Urothelium cell line (cell line): ENCODE results near the gene SLC33A1.
"Not testable (repeated sequence)": the region's sequence is repeated elsewhere in the genome, so short reads cannot be mapped to it uniquely, and the experiment has no call there.

ENCODE experiments used
- DNase-seq: peaks from one replicate; pipeline ENCODE4 v3.0.0; 2011; ENCODE audit warnings: low spot score, mixed read lengths
- FAIRE-seq: peaks from 2 replicates; lab custom pipeline; 2011; peaks lifted over from hg19 to GRCh38; lab: Jason Lieb, UNC

The SLC33A1 gene

DNA sequence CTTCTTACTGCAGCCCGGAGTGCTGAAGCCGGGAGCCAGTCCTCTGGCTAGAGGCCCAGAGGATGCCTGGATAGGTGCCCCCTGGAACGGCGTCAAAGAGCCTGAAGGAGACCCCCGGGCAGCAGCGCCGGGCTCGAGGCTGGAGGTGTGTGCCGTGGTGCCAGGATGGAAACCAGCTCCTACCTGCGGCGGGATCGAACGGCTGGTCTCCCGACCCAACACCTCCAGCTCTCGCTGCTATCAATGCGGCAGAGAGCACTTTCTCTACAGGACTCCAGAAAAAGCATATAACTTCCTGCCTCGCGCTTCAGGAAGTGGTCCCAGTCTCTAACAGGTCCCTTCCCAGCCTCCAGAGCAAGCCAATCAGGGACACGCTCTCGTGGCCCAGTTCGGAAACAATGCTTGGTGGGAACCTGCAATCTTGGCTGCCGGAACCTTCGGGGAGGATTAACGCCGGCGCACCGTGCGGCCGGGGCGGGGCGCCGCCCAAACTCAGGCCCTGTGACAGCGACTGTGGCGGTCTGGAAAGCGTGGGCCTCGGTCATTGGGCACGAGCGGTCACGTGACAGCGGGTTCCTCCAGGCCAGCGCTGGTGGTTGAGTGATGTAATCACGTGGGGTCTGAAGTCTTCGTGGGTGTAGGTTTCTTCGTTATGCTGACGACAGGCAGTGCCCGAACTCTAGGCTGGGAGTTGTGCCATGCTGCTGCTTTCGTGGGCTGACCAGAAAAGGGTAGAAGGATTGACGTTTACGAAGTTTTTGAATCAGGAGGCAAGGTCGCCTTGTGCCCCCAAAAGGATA, at the start of gene SLC33A1:
Gene SLC33A1 (minus strand): TSS at position 287 of the 800 bp plus-strand sequence. CDS start 430 bp downstream, outside the sequence.
- peak; percentile 96 for DNase-seq
- FAIRE-seq = no peak

DNA sequence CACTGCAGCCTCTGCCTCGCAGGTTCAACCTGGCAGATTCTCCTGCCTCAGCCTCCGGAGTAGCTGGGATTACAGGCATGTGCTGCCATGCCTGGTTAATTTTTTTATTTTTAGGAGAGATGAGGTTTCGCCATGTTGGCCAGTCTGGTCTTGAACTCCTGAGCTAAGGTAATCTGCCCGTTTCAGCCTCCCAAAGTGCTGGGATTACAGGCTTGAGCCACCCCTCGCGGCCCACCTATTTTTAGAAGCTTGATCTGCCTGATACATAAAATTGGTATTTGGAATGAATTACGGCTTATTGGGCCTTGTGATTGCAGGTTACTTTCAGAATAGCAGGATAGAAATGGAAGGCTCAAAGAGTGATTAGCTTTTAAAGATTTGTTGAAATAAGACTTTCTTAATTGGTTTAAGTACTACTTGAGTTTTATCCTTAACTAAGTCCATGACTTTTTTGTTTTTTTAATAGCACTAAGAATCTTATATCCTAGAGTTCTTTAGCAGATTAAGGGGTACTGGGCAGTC, 41.2 kb upstream of the SLC33A1 start:
- no peak for FAIRE-seq
- DNase-seq = no peak

DNA sequence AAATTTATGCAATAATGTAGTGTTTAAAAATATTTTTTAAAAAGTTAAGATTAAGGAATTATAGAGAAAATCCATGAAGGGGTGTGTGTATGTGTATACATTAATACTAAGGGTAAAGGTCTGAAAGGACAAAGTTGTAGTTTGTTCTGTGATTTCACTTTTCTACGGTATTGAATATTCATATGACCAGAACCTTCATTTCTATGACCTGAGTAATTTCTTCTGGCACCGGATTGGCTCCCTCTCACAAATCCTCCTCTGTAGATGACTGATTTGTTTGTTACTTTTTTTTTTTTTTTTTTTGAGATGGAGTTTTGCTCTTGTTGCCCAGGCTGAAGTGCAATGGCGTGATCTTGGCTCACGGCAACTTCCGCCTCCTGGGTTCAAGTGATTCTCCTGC, 37.1 kb upstream of the SLC33A1 start:
- no peak for DNase-seq
- FAIRE-seq = no peak

DNA sequence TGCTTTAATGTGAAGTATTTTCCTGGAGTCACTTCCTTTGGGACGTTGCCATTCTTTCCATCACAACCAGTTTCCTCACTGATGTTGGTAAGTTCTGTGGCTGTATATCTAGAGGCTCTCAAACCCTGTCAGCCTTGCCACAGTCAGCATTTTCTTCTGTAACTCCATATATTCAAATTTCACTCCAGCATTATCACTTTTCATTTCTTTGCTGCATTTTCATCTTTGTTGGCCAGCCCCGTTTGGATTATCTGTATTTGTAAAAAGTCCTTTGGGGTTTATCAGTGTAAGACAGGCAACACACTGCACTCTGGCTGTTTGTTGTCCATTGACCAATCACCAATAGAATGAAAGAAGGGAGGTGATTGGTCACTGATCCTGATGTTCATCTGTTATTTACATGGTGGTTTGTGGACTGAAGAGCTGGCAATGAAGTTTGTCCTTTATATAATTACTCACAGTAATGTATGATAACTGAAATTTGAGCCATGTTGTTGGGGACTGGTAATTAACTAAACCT, 36.5 kb upstream of the SLC33A1 start:
- FAIRE-seq (no peak), DNase-seq (no peak)

DNA sequence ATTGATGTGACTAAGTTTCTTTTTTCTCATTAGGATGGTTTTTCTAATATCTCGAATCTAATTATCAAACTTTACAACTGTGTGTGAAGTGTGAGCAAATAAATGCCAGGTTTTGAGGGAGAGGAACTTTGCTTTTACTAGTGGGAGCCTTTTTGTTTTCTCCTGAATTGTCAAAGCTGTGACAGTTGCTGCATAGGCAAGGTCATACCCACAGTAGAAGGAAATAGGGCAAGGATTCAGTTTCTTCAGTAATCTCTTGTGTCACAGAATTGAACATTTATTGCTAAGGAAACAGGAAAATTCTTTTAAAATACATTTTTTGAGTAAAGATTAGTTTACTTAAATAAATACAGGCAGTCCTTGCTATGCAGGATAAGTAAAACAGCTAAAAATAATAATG, 35.7 kb upstream of the SLC33A1 start:
- no peak for FAIRE-seq
- DNase-seq = no peak

DNA sequence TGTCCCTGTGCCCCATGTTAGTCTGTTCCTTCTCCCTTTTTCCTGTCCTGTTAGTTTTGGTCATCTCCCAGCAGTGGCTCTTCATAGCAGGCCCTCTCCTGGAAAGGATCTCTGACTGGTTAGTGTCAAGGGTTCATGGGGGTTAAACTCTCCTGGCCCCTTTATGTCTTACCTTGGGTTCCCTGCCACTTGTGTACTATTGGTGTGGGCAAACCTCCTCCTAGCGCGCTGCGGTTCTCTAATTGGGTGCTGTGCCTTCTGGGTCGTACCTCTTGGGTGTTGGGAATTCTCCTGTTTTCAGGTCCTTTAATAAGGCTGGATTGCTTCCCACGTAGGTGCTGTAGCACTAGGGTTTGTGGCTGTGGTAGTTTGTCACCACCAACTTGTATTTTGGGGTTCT, 35.0 kb upstream of the SLC33A1 start:
- no peak for DNase-seq
- no peak for FAIRE-seq

DNA sequence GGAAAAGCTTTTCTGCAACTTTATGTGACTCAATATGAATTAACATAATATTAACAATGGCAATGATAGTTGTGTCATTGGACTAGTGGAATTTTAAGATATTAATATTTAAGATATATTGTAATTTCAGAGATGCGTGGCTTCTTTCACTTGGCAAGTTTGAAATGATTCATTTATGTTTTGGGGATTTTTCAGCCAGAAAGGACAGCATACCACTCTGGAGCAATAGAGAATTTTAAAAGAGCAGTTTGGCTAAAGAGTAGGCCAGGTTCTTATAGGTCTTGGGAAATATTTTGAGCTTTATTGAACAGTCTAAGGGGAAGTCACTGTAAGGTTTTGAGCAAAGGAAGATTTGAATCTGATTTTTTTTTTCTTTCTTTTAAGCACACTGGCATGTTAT, 32.7 kb upstream of the SLC33A1 start:
- no peak for FAIRE-seq

DNA sequence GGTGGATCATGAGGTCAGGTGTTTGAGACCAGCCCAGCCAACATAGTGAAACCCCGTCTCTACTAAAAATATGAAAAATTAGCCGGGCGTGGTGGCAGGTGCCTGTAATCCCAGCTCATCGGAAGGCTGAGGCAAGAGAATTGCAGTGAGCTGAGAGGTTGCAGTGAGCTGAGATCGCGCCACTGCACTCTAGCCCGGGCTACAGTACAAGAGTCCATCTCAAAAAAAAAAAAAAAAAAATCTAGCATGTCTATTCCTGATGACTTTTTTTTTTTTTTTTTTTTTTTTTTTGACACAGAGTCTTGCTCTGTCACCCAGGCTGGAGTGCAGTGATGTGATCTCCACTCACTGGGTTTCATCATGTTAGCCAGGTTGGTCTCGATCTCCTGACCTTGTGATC, 32.1 kb upstream of the SLC33A1 start:
- FAIRE-seq, DNase-seq: not testable (repeated sequence)

More for the DNA sequence above, 32.7 kb upstream of the SLC33A1 start:
- DNase-seq = no peak

DNA sequence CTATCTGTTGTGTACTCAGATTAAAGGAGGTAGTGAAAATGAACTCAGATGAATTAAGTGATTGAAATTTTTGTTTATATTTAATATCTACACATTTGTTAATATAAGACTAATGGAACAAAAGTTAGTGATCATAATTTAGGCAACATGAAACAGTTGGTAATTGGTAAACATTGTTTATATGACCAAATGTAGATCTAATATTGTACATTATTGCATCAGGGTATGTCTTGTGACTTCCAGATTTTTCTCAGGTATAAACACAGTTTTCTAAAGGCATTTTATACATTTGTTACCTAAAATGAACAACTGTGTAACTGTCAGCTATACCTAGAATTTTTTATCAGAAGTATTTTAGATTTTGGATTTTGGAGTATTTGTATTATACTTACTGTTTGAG, 31.1 kb upstream of the SLC33A1 start:
- DNase-seq (no peak), FAIRE-seq (no peak)

DNA sequence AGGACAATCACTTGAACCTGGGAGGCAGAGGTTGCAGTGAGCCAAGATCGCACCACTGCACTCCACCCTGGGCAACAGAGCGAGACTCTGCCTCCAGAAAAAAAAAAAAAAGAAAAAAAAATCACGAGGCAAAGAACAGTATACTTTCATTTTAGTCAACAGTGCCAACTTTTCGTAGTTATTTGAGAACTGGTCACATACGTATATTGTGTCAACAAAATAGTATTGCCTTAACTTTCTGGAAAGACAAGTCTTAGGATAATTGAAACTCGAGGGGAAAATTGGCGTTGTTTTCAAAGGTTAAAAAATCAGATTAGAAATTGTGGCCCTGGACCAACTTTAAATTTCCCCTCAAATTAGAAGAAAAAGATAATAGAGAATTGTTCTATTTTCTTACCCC, 30.1 kb upstream of the SLC33A1 start:
- DNase-seq (no peak), FAIRE-seq (no peak)

DNA sequence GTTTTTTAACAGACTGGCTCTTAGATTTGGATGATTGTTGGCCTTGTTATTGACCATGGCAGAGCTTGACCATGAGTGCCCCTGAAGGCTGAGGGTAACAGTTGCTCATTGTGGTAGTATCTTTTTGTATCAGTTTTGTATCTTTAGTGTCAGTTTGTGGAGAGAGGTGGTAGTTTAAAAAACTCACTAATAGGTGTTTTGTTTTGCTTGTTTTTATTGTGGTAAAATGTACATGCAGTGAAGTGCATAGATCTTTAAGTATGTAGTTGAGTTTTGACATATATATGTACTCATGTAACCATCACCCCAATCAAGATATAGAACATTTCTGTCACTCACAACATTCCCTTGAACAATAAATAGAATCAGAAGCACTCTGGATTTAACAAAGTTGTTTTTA, 26.1 kb upstream of the SLC33A1 start:
- no peak for DNase-seq
- no peak for FAIRE-seq

DNA sequence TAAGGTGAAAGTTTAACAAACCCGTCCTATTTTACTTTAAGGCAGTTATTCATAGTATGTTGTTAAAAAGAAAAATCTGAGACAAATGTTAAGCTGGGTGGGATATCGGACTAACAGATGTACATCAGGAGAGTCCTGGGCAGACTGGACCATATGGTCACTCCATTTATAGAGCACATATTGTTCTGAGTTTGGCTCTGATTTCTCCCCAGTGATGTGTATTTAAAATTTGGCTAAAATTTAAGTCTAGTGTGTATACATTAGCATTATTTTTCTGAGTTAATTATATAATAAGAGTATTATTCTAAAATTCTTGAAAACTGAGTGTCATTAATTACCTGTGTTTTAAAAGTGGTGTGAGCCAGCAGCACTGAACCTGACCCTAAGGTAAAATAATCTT, 22.3 kb upstream of the SLC33A1 start:
- DNase-seq (no peak), FAIRE-seq (no peak)

DNA sequence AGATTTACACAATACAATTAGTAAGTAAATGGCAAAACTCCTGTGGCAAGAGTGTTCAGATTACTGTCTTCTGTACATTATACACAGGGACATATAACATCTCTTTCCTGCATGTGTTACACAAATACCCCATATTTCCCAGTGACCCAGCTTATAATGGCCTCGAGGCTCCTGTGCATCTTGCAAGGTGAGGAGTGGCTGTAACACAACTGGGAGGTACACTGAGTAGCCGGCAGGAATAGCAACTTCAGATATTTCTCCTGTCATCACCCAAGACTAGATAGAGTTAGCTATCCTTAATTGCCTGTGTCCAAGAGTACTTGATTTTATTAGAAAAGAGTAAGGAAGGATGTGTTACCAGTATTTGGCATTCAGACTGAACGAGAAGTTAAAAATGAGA, 21.8 kb upstream of the SLC33A1 start:
- FAIRE-seq (no peak), DNase-seq (no peak)

DNA sequence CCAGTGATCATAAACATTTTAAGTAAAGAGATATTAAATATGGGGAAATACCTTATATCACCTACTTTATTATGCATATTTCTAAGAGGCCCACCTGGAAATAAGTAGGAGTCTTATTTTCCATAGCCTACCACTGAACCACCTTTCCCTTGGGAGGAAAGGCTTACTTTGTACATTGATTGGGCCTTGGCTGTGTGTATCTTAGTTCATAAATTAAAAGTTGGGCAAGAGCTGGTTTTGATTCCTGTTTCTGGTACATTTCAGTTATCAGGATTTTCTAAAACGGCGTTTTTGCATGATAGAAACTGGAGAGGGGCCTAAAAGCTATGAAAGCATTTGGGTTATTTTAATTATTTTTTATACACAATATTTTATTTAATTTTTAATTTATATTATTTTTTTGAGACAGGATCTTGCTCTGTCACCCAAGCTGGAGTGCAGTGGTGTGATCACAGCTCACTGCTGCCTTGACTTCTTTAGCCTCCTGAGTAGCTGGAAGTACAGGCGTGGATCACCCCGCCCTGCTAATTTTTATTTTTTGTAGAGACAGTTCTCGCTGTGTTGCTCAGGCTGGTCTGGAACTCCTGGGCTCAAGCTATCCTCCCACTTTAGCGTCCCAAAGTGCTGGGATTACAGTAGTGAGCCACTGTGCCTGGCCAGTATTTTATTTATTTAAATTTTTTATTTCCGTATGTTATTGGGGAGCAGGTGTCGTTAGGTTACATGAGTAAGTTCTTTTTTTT, 18.8 kb upstream of the SLC33A1 start:
- DNase-seq = no peak

DNA sequence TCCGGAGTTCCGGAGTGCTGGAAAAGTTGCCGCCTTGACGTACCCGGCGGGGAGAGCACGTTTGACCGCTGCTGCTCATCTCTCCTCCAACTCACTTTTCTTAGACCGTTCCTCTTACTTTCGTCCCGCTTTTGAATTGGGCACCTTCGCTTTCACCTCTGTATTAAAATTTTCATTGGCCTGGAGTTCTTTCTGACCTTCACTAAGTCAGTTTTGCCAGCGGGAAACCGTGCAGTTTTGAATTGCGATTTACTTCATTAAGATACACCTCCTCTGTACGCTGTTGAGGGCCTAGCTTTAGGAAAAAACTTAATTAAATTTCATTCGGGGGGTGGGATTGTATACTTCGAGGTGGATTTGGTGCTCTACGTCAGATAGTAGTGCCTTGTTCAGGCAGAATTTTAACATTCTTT, 17.5 kb upstream of the SLC33A1 start:
- no peak for DNase-seq
- no peak for FAIRE-seq

More for the DNA sequence above, 18.8 kb upstream of the SLC33A1 start:
- no peak for FAIRE-seq

DNA sequence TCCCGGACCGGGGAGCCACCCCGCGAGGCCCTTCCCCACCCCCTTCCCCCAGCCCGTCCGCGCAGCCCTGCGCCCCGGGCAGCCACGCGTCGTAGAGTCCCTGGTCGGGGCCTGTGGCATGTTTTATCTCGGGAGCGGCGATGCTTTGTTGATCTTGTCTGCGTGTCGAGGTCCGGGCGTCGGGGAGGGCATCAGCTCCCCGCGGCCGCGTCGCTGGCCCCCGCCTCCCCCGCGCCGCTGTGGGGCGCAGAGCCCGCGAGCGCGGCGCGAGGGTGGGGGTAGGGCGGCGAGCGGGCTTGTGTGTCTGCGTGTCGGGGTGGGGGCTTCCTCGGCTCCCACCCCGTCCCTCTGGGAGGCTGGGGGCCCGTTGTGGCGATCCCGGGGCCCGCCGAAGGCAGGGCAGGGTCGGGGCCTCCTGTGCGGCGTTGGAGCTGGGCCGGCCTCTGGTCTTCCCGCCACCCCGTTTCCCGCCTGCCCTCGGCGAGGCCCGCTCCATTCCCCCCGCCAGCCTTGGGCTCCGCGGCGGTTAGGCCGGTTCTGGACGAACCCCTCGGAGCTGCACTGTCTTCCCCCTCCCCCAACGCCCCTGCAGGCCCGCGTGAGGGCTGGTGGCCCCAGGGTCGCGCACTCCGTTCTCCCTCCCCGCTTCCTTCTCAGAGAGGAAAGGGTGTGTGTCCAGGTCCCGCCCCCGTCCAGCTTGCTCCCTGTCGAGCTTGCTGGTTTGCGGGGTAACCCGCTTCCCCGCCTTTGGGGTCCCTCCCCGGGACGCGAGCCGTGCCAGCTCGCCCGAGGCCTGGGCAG, 16.9 kb upstream of the SLC33A1 start:
- FAIRE-seq = no peak
- peak; percentile 26 for DNase-seq

DNA sequence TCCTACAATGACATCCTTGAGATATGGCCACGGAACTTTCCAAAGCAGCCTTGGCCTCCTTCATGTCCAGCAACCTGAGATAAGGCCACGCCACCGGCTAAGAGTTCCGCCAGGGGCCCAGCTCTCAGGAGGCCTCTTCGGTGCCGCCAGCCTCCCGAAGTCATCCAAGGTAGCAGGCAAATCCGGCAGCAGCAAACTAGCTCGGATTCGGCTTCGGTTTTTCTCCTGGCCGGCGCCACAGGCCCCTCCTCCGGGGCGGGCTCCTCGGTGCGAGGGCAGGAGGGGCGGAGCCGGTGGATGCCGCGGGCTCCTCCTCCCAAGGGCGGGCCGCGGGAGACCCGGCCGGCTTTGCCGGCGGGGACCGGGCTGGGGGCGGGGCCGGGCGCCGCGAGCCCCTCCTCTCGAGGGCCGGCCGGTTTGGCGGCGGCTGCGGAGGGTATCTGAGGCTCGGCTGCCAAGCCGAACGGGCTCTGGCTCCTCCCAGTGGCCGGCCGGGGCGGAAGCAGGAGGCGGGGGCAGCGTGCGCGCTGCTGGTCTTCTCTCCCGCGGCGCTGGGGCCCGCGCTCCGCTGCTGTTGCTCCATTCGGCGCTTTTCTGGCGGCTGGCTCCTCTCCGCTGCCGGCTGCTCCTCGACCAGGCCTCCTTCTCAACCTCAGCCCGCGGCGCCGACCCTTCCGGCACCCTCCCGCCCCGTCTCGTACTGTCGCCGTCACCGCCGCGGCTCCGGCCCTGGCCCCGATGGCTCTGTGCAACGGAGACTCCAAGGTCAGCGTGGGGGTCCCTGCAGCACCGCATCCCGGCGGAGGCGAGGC, 16.1 kb upstream of the SLC33A1 start, which contains the start of gene GMPS:
Gene GMPS (plus strand): TSS at position 518 of the 812 bp plus-strand sequence. CDS start 221 bp downstream, at position 739.
- FAIRE-seq (no peak), DNase-seq (peak; percentile 94)

DNA sequence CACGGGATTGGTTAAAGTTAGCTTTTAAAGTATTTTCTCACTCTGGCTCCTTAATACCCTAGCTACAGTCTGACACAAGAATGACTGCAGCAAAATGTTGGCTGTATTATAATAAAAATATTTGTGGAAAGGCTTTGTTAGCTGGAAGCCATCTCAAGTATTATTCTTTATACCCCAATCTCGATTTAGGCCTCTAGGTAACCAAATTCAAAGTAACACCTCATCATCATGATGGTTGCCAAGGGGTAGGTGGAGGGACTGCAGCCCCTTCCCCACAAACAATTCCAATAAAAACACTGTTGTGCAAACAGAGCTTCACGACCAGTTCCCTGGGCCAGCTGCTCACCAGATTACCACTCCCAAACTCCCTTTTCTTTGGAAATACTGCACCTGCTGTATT, 15.5 kb upstream of the SLC33A1 start:
- DNase-seq (peak; percentile 5), FAIRE-seq (no peak)

DNA sequence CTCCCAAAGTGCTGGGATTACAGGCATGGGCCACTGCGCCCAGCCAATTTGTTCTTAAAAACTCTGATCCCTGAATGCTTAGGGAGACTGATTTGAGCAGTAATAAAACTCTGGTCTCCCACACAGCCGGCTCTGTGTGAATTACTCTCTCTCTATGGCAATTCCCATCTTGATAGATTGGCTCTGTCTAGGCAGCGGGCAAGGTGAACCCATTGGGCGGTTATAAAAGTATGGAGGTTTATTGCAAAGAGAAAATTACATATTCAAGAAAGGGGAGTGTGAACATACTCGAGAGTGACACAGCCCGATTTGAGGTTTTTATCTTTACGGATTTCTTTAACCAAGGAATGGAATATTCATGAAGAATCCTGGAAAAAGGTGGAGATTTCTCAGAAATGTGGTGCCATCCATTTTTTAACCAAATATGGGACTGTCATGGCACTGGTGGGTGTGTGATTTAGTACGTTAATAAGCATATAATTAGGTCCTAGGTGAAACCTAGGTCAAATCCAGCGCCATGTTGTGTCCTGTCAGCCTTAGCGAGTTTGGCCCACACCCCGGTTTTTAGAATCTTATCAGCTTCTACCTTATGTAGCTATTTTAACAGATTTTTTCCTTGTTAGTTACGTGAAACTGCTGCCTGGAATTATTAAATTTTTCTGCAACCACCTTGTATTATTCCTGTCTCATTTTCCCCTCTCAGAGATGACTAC, 9.0 kb upstream of the SLC33A1 start:
- DNase-seq (no peak), FAIRE-seq (no peak)
